ENCODE results near the gene GOLGA6A. TPM values are rescaled to one million over a fixed set of nuclear protein-coding genes. Genes with fewer than 3 reads are reported as not detected.
"Not testable (repeated sequence)": the region's sequence is repeated elsewhere in the genome, so short reads cannot be mapped to it uniquely, and the experiment has no call there.

The GOLGA6A gene
- total RNA-seq, 1 experiment from 2014 or later, result not detected

DNA sequence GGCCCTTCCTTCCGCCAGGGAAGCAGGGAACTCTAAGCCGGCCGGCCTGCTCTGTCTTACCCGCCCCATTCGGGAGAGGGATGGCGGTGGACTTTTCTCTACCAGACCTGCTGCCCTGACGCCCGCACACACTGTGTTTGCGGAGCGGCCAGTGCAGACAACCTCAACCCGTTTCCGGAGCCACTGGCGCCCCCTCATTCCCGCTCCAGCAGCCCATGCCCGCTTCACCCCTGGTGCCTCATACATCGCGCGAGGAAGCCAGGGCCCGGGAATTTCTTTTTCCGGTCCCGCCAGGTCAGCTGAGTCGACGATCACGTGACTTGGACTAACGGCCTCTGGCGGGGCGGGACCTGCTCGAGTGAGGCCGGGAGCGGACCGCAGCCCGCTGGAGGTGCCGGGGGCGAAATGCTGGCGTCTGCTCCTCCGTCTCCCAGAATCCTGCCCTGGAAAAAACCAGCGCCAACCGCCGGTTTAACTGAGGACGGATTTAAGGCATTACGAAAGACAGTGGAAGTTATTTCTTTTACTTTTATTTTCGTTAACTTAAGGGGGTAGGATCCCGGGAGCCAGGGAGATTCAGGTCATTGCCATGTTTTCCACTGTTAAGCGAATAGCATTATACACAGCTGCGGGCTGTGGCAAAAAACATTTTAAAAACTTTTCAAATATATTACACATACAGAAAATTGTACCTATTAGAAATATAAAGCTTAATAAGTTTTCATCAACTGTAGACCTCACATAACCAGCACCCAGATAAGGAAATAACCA lies 17.8 kb upstream of the GOLGA6A start:
- DNase-seq (ENCODE audit: low read depth), result peak; percentile 89

DNA sequence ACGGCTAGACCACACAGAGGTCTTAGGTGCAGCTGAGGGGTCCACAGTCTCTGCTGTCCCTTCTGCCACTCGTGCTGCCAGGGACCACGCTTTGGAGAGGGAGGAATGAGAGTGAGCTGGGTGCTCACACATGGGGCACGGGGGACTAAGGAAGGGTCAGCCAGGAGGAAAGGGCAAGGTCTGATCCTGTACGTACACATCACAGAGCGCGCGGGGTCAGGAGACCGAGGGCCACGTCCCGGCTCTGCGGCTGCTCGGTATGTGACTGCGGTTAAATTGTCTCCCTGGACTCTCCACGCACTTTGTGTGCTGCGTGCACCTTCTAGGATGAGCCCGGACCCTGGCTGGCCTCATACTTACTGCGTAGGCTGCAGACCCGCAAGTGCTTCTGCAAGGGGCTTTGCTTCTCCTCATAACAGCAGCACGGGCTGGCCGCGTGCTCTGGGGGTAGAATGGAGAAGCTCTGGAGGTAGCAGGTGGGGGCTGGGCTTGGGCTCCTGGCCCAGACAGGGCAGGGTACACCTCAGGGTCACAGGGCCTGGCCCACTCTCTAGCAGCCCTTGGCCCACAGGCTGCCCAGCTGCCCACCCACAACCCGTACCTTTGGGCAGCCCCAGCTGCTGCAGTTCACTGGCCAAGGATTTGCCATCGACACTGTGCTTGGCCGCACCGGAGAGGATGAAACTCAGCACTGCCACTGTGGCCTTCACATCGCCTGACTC lies 14.6 kb upstream of the GOLGA6A start:
- DNase-seq (ENCODE audit: low read depth), result not testable (repeated sequence)

DNA sequence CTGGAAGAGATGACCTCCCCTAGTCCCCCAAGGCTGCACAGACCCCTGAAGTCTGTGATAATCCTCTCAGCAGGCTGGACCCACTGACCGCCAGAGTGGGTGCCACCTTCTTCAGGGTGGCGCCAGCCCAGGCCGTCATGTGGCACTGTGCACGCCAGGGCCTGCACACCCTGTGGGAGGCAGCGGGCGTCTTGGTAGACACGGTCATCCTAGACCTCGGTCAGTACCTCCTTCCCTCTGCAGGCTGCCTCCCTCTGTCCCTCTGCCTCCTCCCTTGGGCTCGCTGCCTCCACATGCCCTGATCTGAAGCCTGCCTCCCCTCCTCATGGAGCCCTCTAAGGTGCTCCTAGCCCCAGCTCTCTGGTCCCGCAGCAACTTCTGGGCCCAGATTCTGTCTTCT lies 13.3 kb upstream of the GOLGA6A start:
- not testable (repeated sequence) for DNase-seq (ENCODE audit: low read depth)

DNA sequence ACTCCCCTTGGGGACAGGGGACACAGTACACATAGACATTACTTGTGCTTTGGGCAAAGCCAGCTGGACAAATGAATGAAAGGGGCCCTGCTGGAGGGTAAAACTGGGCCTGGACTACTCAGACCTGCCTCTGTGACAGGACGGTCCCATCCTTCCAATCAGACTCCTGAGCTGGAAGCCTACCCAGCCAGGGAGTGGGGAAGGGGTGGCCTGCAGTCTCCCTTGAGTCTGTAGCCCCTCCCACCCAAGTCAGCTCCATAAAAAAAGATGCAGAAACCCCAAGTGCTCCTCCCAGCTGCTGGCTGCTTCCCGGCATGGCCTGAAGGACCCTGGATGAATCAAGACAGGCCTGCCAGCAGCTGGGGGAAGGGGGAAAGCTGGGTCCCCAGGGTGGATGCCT lies 12.2 kb upstream of the GOLGA6A start:
- not testable (repeated sequence) for DNase-seq (ENCODE audit: low read depth)

DNA sequence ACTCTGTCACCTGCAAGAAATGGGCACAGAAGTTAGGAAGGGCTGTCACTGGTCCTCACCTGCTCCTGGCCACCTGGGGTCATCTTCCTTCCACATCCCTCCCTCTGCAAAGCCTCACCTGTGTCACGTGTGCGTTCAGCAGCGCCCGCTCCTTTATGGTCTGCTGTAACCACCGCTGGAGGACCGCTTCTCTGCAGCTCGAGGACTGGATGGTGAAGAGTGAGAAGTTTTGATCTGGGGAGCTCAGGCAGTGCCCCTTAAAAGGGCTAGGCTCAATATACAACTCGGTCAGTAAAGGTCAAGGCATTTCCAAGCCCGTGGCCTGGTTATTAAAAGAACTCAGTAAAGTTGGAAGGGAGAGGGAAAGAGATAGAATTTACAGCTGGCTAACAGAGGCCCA lies 6.6 kb downstream of the GOLGA6A start:
- not testable (repeated sequence) for DNase-seq (ENCODE audit: low read depth)

DNA sequence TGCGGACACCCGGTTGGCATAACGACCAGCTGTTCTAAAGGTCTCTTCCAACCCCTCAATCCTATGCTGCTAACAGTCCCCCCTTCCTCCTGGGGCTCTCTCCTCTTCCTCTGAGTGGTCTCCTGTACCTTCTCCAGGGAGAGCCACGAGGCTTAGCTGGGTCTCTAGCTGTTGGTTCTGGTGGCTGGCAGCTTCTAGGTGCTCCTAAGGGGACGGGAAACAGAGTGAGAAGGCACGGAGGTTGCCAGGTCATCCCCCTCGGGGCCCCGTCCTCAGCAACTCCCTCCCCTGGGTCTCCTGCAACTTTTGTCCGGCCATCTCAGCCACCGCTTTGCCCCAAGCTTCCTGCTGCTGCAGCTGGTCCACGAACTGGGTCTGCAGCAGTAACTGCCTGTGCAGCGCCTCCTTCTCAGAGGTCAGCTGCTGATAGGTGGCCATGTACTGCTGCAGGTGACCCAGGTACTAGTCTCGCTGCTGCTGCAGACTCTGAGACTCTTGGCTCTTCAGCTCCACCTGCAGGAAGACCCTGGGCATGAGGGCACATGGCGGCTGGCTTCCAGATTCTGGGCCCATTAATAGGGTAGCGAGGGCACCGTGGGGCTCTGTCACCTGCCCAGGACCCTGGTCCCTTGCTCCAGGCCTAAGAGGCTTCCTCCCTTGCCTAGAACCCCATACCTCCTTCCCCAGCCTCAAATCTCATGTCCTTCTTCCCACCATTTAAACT lies 9.6 kb downstream of the GOLGA6A start:
- not testable (repeated sequence) for DNase-seq (ENCODE audit: low read depth)

DNA sequence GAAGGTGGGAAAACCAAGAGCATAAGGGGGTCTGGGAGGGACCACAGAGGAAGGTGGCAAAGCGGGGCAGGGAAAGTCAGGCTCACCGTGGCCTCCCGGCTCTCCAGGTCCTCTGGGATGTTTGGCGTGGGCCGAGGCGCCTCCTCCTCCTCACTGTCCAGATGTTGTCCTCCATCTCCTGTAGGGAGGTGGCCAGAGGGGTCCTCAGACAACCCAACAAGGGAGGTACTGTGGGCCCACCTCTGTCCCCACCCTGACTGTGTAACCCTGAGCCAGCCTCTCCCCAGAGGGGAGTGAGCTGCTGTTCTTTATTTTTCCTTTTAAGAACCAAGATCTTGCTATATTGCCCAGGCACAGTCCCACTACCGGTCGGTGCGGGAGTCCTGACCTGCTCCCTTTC lies 10.2 kb downstream of the GOLGA6A start:
- DNase-seq (ENCODE audit: low read depth), result not testable (repeated sequence)

DNA sequence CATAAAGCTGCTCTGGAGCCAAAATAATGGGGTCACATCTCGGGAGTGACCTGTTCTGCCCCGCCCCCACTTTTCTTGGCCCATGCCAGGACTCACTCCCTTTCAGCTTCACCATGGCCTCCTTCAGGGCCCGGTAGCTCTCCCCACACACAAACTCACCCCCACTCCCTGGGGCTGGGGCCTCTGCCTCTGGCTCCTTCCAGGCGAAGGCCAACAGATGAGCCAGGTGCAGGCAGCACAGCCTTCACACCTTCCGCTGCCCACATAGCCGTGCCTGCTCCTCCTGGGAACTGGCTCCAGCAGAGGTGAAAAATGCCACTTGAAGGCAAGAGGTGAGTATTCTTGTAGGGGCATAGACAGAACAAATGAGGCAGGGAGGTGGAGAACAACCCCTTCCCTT lies 10.7 kb downstream of the GOLGA6A start:
- not testable (repeated sequence) for DNase-seq (ENCODE audit: low read depth)

DNA sequence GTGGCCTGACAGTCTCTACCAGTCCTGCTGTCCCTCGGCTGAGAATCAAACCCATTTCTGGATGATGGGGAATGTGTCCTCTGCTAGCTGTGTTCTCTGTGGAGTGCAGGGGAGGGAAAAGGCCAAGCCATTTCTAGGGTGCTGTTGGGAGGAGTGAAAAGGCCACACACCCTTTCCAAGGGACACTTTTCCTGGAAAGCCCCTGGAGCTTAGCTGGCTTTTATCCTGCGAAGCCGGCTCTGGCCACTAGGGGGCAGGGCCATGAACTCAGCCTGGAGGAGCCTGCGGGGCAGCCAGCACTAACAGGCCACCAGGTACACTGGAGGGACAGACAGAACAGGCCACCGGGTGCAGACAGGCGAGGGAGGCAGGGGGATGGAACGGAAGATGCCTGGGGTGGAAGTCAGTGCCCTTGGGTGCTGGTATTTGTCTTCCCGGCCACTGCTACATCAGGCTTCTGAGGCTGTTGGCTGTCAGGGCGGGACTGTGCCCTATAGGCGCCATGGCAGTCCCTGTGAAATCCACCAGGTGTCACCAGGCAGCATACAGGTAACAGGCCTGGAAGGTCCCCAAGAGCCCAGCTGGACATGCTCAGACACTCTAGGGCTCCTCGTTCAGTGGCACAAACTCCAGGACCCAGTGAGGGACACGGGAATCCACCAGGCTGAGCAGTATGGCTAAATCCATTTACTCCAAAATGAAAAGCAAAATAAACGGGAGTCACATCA lies 16.5 kb downstream of the GOLGA6A start:
- not testable (repeated sequence) for DNase-seq (ENCODE audit: low read depth)

DNA sequence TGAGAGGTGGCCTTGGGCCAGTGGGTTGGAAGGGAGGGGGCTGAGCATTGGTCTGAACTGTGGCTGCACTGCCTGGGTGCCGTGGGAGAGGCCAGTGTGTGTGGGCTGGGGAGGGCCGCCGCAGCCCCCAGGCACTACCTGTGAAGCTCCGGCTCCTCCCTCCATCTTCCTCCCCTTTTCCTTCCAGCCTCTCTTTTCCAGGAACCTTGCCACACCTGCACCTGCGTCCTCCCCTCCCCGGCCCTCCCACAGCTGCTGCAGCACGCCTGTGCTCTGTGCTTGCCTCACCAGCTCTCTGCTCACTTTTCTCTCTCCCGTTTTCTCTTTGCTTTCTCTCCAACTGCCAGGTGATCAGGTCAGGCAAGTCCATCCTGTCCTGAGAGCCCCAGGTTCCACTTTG lies 17.5 kb downstream of the GOLGA6A start:
- not testable (repeated sequence) for DNase-seq (ENCODE audit: low read depth)

DNA sequence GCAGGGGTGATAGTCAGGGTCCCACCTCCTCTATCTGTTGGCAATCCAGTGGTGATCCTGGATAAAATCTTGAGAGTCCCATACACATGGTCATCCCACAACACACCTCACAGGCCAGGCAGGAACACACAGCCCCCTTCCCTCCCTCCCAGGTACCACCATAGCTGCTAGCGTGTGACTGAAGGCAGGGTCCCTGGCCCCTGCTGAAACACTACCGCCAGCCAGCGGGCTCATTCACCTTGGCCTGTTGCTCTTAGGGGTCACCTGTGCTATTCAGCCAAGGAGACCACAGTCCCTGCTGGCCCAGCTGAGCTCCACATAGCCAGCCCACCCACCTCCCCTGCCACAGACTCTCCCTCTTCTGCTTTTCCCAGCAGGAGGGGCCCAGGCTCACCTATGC lies 18.2 kb downstream of the GOLGA6A start:
- not testable (repeated sequence) for DNase-seq (ENCODE audit: low read depth)

DNA sequence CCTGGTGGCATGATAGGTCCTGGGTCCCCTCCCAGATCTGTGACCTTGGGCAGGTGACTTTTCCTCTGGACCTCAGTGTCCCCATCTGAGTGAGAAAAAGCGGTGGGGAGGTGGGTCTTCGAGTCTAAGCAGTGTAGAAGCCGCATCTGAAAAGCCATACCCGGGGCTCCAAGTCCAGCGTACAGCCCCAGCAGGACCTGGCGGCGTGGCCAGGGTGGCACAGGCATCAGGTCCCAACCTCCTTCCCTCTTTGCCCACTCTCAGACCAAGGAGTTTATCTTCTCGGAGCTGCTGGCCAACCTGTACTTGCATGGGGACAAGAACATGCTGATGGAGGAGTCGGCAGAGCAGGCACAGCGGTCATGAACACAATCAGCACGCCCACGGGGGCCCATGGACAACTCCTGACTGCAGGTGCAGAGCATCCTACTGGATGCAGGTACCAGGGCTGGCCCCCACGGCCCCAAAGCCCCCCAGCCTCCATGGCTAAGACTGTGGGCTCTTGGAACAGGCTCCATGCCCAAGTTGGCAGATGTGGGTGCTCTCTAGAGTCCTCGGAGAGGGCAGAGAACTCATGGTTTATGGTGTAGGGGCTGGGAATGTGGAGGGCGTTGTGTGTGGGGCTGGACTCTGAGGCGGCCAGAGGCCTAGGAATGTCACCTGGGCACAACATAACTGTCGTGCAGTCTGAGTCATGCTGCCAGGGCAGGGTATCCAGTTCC lies 18.8 kb downstream of the GOLGA6A start:
- DNase-seq (ENCODE audit: low read depth), result not testable (repeated sequence)

DNA sequence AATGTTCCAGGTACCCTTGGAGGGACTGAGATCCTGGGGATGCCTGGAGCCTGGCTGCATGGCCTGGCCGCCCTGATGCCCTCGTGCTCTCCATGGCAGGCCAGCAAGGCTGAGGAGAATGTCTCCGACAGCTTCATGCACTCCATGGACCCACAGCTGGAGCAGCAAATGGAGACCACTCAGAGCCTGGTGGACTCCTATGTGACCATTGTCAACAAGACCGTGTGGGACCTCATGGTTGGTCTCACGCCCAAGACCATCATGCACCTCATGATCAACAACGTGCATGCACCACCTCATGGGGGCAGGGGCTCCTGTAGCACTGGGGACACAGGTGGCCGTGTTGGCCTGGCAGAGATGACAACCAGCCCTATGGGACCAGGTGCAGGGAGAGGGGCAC lies 19.7 kb downstream of the GOLGA6A start:
- no peak for DNase-seq (ENCODE audit: low read depth)

DNA sequence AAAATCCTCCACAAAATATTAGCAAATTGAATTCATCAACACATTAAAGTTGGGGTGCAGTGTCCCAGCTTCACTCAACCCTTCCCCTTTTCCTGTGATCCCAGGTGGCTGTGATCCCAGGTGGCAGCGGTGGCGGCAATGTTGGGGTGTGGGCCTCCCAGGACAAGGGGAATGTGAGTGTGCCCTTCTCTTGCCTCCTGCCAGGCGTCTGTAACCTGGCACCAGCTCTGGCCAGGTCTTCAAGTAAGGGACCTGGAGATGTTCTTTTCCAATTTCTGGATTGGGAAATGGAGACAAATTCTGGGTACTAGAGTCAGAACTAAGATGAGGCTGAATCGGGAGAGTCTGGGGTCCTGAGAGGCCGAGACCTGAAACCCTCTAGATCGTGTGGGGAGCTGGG lies 20.1 kb downstream of the GOLGA6A start:
- DNase-seq (ENCODE audit: low read depth), result no peak

DNA sequence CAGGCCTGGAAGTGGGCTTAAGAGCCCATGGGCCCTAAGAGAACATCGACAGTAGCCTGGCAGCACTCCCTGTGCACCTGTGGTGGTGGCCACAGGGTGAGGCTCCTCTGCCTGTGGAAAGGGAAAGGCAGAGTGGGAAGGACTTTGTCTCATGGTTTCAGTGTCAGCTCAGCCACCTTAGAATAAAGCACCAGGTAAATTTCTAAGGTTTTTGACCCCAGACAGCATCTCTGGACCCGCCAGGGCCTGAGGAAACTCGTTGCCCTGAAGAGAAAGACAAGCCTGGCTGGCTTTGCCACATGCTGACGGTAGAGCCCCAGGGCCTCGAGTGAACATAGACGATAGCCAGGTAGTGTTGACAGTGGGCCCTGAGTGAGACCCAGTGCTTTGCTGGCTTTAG lies 22.1 kb downstream of the GOLGA6A start:
- no peak for DNase-seq (ENCODE audit: low read depth)

DNA sequence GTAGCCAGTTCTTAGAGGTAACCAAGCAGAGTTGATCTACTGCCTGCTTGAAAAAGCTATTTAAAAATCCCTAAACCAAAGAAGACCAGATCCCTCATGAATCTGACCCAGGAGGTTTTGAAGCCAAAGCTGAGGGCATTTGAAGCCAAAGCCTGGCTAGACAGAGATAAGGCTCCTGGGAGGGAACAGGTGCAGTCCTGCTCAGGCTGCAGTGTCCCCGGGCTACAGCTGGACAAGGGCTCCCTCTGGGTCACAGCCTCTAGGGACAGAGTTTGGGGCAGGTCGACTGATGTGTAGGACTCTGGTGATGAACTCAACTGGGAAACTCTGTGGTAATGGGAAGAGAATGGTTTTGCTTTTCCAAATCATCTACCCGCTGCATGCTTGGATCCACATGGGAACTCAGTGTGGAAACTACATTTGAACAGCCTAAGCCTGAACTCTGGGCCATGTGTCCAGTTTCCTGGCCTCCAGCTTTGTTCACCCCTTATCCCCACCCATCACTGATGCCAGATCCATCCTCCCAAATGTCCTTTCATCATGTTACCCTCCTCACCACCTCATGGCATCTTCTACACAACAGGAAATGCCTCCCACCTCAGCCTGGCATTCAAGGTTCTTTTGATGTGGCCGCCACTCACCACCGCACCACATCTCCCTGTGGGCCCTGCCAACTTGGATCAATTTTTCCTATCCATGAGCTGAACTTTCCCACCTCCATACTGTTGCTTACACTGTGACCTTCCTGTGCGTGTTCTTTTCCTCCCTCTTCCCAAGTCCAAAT lies 23.1 kb downstream of the GOLGA6A start:
- not testable (repeated sequence) for DNase-seq (ENCODE audit: low read depth)

DNA sequence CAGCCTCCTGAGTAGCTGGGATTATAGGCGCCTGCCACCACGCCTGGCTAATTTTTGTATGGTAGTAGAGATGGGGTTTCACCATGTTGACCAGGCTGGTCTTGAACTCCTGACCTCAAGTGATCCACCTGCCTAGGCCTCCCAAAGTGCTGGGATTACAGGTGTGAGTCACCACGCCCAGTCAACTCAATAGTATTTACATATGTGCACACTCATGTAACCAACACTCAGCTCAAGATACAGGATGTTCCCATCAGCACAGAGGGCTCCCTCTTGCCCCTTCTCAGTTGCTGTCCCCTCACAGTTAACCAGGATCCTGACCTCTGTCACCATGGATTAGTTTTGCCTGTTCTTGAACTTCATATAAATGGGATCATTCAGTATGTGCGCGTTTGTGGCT lies 26.0 kb downstream of the GOLGA6A start:
- DNase-seq (ENCODE audit: low read depth), result not testable (repeated sequence)

DNA sequence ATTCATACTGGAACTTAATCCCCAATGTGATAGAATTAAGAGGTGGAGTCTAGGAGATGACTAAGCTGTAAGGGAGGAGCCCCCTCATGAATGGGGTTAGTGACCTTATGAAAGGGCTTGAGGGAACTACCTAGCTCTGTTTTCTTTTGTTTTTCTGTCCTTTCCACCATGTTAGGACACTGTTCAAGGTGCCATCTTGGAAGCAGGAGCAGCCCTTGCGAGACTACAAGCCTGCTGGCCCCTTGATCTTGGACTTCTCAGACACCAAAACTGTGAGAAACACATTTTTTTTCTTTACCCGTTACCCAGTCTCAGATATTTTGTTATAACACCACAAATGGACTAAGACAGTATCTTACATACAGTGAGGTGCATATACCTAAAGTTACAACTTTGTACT lies 26.5 kb downstream of the GOLGA6A start:
- DNase-seq (ENCODE audit: low read depth), result no peak

DNA sequence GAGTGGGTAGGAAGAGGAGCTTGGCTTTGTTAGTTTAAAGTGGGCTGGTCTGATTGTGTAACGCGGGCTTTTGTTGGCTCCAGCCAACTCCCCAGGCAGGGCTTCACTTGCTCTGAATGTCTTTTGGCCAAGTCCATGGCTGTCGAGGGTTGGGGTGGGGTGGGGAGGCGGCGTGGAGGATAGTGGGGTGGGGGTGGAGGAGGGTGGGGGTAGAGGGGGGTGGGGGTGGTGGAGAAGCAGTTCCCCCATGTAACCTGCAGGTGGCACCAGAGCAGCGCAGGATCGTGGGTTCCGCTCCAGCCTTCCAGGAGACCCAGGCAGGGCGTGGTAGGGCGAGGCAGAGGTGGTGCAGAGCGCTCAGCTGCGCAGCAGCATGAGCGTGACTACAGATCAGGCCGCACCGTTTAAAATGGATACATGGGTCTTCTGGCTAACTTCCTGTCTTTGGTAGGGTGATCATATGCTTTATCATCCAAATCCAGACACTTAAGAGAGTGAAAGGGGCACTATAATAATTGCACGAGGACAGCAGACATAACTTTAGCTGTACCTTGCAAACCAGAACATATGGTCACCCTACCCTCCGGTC lies 28.3 kb downstream of the GOLGA6A start:
- DNase-seq (ENCODE audit: low read depth), result peak; percentile 43

DNA sequence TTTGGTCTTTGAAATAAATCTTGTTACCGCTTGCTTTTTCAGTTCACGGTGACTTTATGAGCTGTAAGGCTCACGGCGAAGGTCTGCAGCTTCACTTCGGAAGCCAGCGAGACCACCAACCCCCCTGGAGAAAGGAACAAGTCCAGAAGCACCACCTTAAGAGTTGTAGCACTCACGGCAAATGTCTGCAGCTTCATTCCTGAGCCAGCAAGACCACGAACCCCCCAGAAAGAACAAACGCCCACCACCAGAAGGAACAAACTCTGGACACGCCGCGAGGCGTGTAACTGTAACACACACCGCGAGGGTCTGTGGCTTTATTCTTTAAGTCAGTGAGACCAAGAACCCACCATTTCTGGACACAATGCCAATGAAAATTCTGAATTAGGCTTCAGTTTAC lies 28.8 kb downstream of the GOLGA6A start:
- no peak for DNase-seq (ENCODE audit: low read depth)
